Activated T-helper 2 cell treated with anti-CD3 and anti-CD28 coated beads, Interferon-gamma antibody, Interleukin-2, Interleukin-4, amounts not matched to agents 10 μg/mL and 5 μg/mL and 100 μg/mL, durations not matched to agents 14 hours and 24 hours and 36 hours (primary cell): ENCODE data around the gene CMTR1. TPM values are rescaled to one million over a fixed set of nuclear protein-coding genes. Genes with fewer than 3 reads are reported as not detected.

Experiments
- DNase-seq: peaks from one replicate; pipeline ENCODE4 v3.0.0; 2021; ENCODE audit warnings: low spot score
- H3K27ac Mint-ChIP-seq: one replicate; pipeline ENCODE4 v1.8.0; 2021; ENCODE audit warnings: mixed read lengths
- H3K27me3 Mint-ChIP-seq: one replicate; pipeline ENCODE4 v1.8.0; 2021; ENCODE audit warnings: low read depth, mixed read lengths
- H3K36me3 Mint-ChIP-seq: one replicate; pipeline ENCODE4 v1.8.0; 2021; ENCODE audit warnings: low read depth, mixed read lengths
- H3K4me1 Mint-ChIP-seq: one replicate; pipeline ENCODE4 v1.8.0; 2021; ENCODE audit warnings: low read depth, mixed read lengths
- H3K4me3 Mint-ChIP-seq: one replicate; pipeline ENCODE4 v1.8.0; 2021; ENCODE audit warnings: low read depth, mild to moderate bottlenecking, moderate library complexity, mixed read lengths
- H3K9me3 Mint-ChIP-seq: one replicate; pipeline ENCODE4 v1.8.0; 2021; ENCODE audit warnings: mixed read lengths
- intact Hi-C: fragments of 100-400 bp; cut with micrococcal nuclease; formaldehyde crosslinking; loops from one replicate; pipeline ENCODE4 v1.15.1; 2023
- total RNA-seq: library from RNA; stranded (reverse); gene quantifications from 2 replicates; pipeline ENCODE4 v1.2.3, GENCODE V29; 2022

CMTR1 gene
- total RNA-seq, 1 donor from 2014 or later: 51.8 TPM

DNA sequence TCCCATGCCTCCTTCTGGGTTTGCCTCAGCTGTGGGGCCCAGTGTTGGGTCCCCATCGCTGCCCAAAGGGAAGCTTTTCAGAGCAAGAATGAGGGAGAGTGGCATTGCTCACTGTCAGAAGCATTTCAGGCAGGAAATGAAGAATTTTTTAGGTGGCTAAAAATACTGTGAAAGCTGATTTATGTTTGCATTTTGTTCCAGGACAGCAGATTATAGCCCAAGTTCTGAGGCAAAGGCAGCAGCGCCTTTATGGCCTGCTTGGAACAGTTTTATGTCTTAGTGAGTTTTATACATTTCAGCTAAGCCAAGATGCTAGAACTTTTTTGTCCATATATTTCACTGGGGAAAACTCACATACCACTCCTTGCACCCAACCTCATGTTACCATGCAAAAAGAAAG lies 71.0 kb downstream of the CMTR1 start:
- Mint-ChIP-seq H3K4me1 (peaks cover 48% of the 10 kb centered on the region), H3K27me3 (no peaks in the 10 kb centered on the region), H3K4me3 (no peak overlapping the region), H3K9me3 (peaks cover 5% of the 10 kb centered on the region), H3K36me3 (peaks cover 4% of the 10 kb centered on the region), H3K27ac (no peak overlapping the region)
- intact Hi-C loops: no loop called here
- no peak for DNase-seq

DNA sequence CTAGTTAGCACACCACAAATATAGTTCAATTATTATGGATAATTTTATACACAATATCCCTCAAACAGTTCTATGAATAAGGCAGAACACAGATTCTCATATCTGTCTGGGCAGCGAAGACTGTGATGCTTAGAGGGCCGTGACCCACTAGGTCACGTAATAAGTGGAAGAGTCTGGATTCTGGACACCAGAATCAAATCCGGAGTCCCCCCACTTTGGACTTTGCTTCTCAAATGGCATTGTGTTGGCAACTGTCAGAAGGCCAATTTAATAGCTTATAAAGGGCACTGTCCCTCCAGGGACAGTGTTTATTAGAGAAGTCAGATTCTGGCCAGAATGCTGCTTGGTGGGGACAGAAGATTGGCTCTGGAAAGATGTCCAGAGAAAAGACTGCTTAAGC lies 73.5 kb downstream of the CMTR1 start:
- H3K27me3 Mint-ChIP-seq: no peaks in the 10 kb centered on the region
- peaks cover 39% of the 10 kb centered on the region for H3K4me1 Mint-ChIP-seq
- H3K36me3 Mint-ChIP-seq: no peaks in the 10 kb centered on the region
- intact Hi-C loops: no loop called here
- DNase-seq: no peak
- no peak overlapping the region for H3K4me3 Mint-ChIP-seq
- no peak overlapping the region for H3K27ac Mint-ChIP-seq
- H3K9me3 Mint-ChIP-seq: peaks cover 5% of the 10 kb centered on the region

DNA sequence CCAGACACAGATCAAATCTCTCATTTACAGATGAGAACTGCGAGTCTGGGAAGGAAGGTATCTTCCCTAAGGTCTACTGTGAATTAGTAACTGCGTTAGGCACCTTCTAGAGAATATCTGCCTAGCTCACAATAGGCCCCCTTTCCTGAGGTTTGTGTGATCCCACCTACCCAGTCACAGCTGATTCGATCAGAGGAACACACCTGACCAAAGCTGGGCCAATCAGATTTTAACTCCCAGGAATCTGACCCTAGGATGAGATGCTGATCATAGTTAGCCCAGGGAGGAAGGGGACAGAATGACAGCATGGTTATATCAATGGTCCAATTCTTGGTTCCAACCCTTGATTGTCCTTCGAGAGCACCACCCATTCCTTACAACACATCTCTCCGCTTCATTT lies 74.1 kb downstream of the CMTR1 start:
- intact Hi-C loops: no loop called here
- no peaks in the 10 kb centered on the region for H3K36me3 Mint-ChIP-seq
- no peaks in the 10 kb centered on the region for H3K27me3 Mint-ChIP-seq
- DNase-seq: no peak
- no peak overlapping the region for H3K27ac Mint-ChIP-seq
- peaks cover 34% of the 10 kb centered on the region for H3K4me1 Mint-ChIP-seq
- peaks cover 5% of the 10 kb centered on the region for H3K9me3 Mint-ChIP-seq
- H3K4me3 Mint-ChIP-seq: no peak overlapping the region

DNA sequence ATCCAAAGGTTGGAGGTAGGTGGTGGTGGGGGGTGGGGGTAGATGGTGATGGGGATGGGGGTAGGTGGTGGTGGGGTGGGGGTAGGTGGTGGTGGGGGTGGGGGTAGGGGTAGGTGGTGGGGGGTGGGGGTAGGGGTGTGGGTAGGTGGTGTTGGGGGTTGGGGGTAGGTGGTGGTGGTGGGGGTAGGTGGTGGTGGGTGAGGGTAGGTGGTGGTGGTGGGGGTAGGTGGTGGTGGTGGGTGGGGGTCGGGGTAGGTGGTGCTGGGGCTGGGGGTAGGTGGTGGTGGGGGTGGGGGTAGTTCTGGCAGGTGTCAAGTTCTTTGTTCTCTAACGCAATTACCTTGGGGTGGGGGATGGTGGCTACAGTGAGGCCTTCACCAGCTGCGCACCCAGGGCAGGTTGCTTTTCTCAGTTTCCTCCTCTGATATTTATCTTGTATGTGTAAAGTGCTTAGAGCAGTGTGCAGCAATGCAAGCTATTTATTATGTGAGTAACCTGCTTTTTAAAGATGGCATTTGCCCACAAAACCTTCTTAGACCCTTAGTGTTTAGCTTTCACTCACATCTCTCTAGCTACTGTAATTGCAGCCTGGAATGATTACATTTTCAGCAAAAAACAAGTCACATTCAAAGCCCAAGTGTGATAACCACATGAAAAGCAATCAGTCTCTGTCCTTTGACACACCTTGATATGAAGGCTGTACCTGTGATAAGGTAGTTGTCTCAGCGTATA lies 74.8 kb downstream of the CMTR1 start:
- Mint-ChIP-seq H3K9me3 (peaks cover 5% of the 10 kb centered on the region), H3K4me3 (peak overlapping the region; percentile 22), H3K27ac (peak overlapping the region; percentile 54), H3K36me3 (no peaks in the 10 kb centered on the region), H3K27me3 (no peaks in the 10 kb centered on the region), H3K4me1 (peaks cover 27% of the 10 kb centered on the region)
- DNase-seq: no peak
- intact Hi-C loops: loop anchor here (2.0 kb wide), 1 partner anchor 13 kb away; no protein-coding TSS in a partner anchor

DNA sequence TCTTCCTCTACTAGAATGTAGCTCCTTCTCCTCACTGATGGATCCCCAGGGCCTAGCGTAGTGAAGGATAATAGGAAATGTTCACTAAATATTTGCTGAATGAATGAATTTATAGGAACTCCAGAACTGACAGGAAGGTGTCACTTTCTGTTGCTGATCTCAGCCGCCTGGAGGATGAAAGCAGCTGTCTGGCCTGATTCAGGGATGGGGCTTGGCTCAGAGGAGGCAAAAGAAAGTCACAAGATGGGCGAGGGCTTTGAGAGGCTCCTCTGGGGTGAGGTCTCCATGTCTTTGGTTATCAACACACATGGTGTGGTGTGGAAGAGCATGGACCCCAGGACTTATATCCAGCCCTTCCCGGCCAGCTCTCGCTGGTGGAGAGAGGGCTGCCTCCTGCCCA lies 78.2 kb downstream of the CMTR1 start:
- Mint-ChIP-seq H3K4me1 (peaks cover 35% of the 10 kb centered on the region), H3K27me3 (no peaks in the 10 kb centered on the region), H3K36me3 (no peaks in the 10 kb centered on the region), H3K9me3 (peaks cover 5% of the 10 kb centered on the region), H3K27ac (no peak overlapping the region), H3K4me3 (no peak overlapping the region)
- intact Hi-C loops: loop anchor here (10.0 kb wide), 1 partner anchor 1604 kb away; the partner anchor contains the start of gene SAYSD1
- DNase-seq: no peak

DNA sequence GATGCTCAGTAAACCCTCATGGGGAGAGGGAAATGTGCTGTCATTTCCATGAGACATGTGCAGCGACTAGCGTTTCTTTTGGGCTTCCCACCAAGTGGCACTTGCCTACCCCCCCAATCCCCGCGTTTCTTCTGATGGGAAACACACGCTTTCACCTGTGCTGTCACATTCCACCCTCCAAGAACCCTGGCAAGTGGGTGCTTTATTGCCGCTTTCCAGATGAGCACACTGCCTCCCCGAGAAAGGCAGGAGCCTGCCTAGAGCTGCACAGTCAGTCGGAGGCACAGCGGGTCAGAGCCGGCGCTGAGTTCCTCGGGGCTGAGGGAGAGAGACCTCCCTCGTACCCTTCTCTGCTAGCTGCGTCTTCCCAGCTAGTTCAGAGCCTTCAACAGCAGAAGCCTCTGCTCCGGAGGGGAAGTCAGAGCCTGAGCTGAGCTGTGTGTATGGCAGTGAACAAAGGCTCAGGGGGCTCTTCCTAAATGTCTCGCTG lies 78.9 kb downstream of the CMTR1 start:
- Mint-ChIP-seq H3K36me3 (no peaks in the 10 kb centered on the region), H3K9me3 (peaks cover 5% of the 10 kb centered on the region), H3K27ac (no peak overlapping the region), H3K4me3 (no peak overlapping the region), H3K27me3 (no peaks in the 10 kb centered on the region), H3K4me1 (peaks cover 43% of the 10 kb centered on the region)
- no peak for DNase-seq
- intact Hi-C loops: loop anchor here (10.0 kb wide), 1 partner anchor 1603 kb away; the partner anchor contains the start of gene SAYSD1

DNA sequence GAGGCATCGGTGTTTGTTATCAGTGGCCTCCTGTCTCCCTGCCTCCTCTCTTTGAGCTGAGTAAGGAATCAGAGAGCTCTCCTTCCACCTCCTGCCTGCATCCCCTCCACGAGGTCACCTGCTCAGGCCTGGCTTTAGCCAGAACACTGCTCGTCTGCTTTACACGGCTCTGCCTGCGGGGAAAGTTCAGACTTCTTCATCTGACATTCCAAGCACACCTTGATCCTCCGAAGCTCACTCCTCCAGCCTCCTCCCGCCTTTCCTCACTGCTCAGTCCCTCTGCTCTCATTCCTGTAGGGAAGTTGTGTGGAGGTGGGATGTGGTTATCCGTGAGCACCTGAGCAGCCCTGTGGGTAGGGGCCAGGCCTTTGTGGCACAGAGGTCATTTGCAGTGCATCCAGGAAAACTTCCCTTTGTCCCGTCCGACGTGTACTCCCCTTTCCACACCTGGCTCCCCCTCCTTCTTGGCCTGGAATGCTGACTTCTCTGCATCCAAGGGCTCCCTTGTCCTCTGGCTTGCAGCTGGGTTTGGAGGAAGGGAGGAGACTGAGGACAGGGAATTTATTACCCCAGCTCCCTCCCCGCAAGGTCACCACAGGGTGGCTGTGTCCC lies 79.5 kb downstream of the CMTR1 start:
- intact Hi-C loops: loop anchor here (10.0 kb wide), 1 partner anchor 1602 kb away; the partner anchor contains the start of gene SAYSD1
- Mint-ChIP-seq H3K9me3 (peaks cover 5% of the 10 kb centered on the region), H3K4me3 (no peak overlapping the region), H3K27ac (no peak overlapping the region), H3K36me3 (no peaks in the 10 kb centered on the region), H3K27me3 (no peaks in the 10 kb centered on the region), H3K4me1 (peaks cover 44% of the 10 kb centered on the region)
- DNase-seq: no peak

DNA sequence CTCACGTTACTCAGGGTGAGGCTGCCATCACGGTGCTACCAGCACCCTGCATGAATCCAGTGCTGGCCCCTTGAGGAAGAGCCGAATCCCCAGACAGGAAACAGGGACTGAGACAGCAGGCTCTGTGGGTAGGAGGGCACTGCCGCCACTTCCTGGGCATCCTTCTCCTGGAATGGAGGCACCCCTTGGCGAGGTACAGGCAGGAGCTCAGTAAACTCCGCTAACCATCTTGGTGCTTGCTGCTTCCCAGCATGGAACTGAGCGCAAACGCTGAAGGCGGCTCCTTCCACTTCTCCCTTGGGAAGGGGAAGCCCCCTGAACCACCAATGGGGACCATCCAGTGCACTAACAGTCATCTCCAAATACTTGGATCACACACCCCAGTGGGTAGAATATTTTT lies 80.1 kb downstream of the CMTR1 start:
- Mint-ChIP-seq H3K36me3 (no peaks in the 10 kb centered on the region), H3K4me3 (no peak overlapping the region), H3K27ac (no peak overlapping the region), H3K27me3 (no peaks in the 10 kb centered on the region), H3K9me3 (peaks cover 4% of the 10 kb centered on the region), H3K4me1 (peaks cover 47% of the 10 kb centered on the region)
- DNase-seq: no peak
- intact Hi-C loops: loop anchor here (10.0 kb wide), 1 partner anchor 1602 kb away; the partner anchor contains the start of gene SAYSD1

DNA sequence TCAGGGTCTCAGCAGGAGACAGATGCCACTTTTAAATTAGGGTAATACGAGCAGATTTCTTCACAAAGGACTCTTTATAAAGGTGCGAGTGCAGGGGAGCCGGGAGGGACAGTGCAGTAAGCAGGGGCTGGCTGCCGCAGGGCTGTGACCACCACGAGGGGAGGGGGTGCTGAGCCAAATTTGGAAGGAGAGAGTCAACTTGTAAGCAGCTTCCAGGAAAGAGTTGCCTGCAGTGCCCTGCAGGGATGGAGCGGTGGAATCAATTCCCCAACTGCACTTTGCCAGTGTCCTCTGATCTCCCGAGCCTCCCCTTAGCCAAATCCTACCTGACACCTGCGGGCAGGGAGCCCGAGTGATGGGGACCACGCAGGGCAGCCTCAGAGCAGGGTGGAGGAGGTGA lies 80.6 kb downstream of the CMTR1 start:
- Mint-ChIP-seq H3K4me3 (no peak overlapping the region), H3K27ac (no peak overlapping the region), H3K27me3 (no peaks in the 10 kb centered on the region), H3K9me3 (peaks cover under 1% of the 10 kb centered on the region), H3K4me1 (peaks cover 47% of the 10 kb centered on the region), H3K36me3 (no peaks in the 10 kb centered on the region)
- no peak for DNase-seq
- intact Hi-C loops: loop anchor here (10.0 kb wide), 1 partner anchor 1601 kb away; the partner anchor contains the start of gene SAYSD1

DNA sequence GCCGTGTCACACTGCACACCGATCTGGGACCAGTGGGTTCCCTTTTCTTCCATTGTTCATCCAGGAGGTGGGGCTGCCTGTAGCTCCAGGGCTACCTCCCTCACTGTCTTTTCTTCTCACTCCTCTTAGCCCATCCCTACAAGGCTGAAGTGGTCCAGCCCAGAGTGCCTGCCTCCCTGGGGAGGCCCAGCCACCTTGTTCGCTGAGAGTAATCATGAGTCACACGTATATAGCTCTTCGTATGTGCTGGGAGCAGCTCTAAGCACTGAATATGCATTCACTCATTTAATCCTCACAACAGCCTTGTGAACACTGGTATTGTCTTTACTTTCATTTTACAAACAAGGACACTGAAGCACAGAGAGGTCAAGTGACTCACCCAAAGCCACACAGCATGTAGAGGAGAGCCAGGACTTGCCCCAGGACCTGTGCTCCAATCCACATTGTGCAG lies 81.3 kb downstream of the CMTR1 start:
- H3K36me3 Mint-ChIP-seq: no peaks in the 10 kb centered on the region
- H3K4me1 Mint-ChIP-seq: peaks cover 52% of the 10 kb centered on the region
- no peaks in the 10 kb centered on the region for H3K9me3 Mint-ChIP-seq
- no peaks in the 10 kb centered on the region for H3K27me3 Mint-ChIP-seq
- no peak for DNase-seq
- intact Hi-C loops: loop anchor here (10.0 kb wide), 1 partner anchor 1600 kb away; the partner anchor contains the start of gene SAYSD1
- H3K4me3 Mint-ChIP-seq: peak overlapping the region; percentile 22
- H3K27ac Mint-ChIP-seq: peak overlapping the region; percentile 77

DNA sequence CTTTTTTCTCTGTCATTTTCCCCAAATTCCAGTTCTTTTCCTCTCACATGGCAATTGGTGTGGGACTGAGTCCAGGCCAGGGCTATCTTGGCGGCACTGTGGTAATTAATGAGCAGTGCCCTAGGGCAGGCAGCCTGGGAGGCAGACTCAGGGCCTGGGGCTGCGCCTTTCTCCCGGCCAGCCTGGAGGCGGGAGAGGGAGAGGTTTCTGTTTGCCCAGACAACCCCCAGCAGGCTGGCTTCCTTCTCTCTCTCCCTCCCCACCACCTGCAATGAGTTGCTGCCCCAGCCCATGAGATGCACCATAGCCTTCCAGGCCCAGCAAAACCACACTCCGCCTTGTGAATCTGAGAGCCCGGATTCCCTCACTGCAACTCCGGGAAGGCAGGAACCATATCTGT lies 81.8 kb downstream of the CMTR1 start:
- Mint-ChIP-seq H3K36me3 (no peaks in the 10 kb centered on the region), H3K27ac (peak overlapping the region; percentile 77), H3K4me1 (peaks cover 52% of the 10 kb centered on the region), H3K9me3 (no peaks in the 10 kb centered on the region), H3K4me3 (no peak overlapping the region), H3K27me3 (no peaks in the 10 kb centered on the region)
- DNase-seq: no peak
- intact Hi-C loops: loop anchor here (10.0 kb wide), 1 partner anchor 1600 kb away; the partner anchor contains the start of gene SAYSD1

DNA sequence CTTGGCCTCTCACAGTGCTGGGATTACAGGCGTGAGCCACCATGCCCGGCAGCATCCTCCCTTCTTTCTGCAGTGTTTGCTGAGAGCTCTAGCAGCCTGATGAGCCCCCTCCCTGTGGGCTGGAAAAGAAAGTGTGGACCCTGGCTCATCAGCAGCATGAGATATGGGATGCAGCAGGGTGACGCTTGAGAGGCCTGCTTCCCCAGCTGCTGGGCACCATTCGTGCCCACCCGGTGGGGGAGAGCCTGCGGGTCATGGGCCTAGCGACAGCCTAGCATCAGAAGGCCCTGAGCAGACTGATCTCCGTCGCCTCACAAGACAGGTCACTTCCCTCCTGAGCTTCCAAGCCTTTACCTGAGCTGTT lies 82.7 kb downstream of the CMTR1 start:
- no peak for DNase-seq
- H3K36me3 Mint-ChIP-seq: no peaks in the 10 kb centered on the region

More for the DNA sequence above, 82.7 kb downstream of the CMTR1 start:
- Mint-ChIP-seq H3K27me3 (no peaks in the 10 kb centered on the region), H3K9me3 (no peaks in the 10 kb centered on the region), H3K27ac (peak overlapping the region; percentile 86), H3K4me1 (peaks cover 52% of the 10 kb centered on the region), H3K4me3 (peak overlapping the region; percentile 69)
- intact Hi-C loops: loop anchor here (1.0 to 10.0 kb wide), 2 partner anchors 16 to 1599 kb away; partner anchors contain the start of genes CCDC167 and SAYSD1
